ENCODE data around the gene KATNB1.

DNA sequence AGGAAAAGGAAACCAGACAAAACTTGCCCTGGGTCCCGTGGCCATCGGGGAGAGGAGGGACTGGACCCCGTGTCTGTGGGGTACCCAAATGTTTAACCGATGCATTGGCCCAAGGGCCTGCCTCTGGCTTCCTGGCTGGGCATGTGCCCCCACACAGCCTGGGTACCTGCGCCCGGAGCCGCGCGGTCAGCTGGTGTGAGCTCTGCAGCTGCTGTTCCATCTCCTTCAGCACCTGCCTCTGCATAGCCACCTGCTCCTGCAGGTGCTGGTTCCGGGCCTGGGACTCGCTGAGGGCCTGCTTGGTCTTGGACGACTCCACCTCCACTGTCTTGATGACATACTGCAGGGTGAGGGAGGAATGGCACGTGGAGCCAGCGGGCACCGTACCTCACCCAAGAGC lies 34.8 kb downstream of the KATNB1 start:
- no peak for TF ChIP-seq POLR2A (IDR thresholded peaks at IDR 0.05)
- TF ChIP-seq, protein P1, sequence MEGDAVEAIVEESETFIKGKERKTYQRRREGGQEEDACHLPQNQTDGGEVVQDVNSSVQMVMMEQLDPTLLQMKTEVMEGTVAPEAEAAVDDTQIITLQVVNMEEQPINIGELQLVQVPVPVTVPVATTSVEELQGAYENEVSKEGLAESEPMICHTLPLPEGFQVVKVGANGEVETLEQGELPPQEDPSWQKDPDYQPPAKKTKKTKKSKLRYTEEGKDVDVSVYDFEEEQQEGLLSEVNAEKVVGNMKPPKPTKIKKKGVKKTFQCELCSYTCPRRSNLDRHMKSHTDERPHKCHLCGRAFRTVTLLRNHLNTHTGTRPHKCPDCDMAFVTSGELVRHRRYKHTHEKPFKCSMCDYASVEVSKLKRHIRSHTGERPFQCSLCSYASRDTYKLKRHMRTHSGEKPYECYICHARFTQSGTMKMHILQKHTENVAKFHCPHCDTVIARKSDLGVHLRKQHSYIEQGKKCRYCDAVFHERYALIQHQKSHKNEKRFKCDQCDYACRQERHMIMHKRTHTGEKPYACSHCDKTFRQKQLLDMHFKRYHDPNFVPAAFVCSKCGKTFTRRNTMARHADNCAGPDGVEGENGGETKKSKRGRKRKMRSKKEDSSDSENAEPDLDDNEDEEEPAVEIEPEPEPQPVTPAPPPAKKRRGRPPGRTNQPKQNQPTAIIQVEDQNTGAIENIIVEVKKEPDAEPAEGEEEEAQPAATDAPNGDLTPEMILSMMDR (IDR thresholded peaks at IDR 0.05) = no peak

Data from thyroid gland (tissue), 4 donors.